GM19035 (cell line): ENCODE measurements around the gene EDEM2.
"Not testable (repeated sequence)": the region's sequence is repeated elsewhere in the genome, so short reads cannot be mapped to it uniquely, and the experiment has no call there.

Experiments
- ATAC-seq: cut with Tn5 transposase; IDR thresholded peaks from one replicate; pipeline ENCODE4 v1.9.1; 2021; ENCODE audit not compliant: unreplicated experiment

The EDEM2 gene

GRCh38 chr20:35088231-35089145 is 58.6 kb downstream of the EDEM2 start:
- ATAC-seq: no peak

GRCh38 chr20:35087791-35088190 is 59.3 kb downstream of the EDEM2 start:
- no peak for ATAC-seq

- no peak for ATAC-seq
These were observed 59.8 kb downstream of the EDEM2 start for GRCh38 chr20:35087355-35087754.

- ATAC-seq: no peak
These were observed 61.5 kb downstream of the EDEM2 start for GRCh38 chr20:35085477-35086225.

- no peak for ATAC-seq
These were observed 62.1 kb downstream of the EDEM2 start for GRCh38 chr20:35084998-35085397.

DNA sequence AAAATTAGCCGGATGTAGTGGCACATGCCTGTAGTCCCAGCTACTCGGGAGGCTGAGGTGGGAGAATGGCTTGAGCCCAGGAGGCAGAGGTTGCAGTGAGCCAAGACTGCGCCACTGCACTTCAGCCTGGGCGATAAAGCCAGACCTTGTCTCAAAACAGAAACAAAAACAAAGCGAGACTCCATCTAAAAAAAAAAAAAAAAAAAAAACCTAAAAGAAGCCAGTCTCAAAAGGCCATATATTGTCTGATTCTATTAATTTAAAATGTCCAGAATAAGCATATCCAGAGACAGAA is 66.8 kb downstream of the EDEM2 start:
- ATAC-seq: not testable (repeated sequence)

GRCh38 chr20:35079472-35080347 is 67.4 kb downstream of the EDEM2 start:
- no peak for ATAC-seq

DNA sequence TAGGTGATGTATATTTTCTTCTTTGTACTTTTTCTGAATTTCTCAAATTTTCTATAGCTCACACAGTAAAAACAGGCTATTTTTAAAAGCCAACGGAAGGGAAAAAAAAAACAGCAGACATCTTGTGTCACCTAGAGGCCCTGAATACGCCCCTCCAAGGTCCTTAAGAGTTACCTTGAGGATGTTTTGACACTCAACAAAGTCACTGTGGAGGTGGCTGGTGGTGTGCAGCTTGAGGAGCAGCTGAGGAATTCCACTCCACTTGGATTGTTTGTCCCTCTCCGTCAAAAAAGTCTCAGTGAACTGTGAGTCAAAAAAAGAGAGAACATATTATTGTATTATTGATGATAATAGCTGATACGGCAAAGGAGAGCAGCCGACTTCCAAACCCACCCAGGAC is 69.3 kb downstream of the EDEM2 start:
- ATAC-seq: no peak

- ATAC-seq: no peak
These were observed 69.8 kb downstream of the EDEM2 start for GRCh38 chr20:35077341-35077740.

DNA sequence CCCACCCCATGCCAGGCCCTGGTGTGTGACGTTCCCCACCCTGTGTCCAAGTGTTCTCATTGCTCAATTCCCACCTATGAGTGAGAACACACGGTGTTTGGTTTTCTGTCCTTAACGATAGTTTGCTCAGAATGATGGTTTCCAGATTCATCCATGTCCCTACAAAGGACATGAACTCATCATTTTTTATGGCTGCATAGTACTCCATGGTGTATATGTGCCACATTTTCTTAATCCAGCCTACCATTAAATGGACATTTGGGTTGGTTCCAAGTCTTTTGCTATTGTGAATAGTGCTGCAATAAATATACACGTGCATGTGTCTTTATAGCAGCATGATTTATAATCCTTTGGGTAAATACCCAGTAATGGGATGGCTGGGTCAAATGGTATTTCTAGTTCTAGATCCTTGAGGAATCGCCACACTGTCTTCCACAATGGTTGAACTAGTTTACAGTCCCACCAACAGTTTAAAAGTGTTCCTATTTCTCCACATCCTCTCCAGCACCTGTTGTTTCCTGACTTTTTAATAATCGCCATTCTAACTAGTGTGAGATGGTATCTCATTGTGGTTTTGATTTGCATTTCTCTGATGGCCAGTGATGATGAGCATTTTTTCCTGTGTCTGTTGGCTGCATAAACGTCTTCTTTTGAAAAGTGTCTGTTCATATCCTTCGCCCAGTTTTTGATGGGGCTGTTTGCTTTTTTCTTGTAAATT is 75.5 kb downstream of the EDEM2 start:
- not testable (repeated sequence) for ATAC-seq

- ATAC-seq: no peak
These were observed 80.9 kb downstream of the EDEM2 start for GRCh38 chr20:35066194-35066593.
